Liver (tissue), 9 donors: ENCODE results near the gene SYTL3. TPM values are rescaled to one million over a fixed set of nuclear protein-coding genes. Genes with fewer than 3 reads are reported as not detected.

ENCODE experiments used
- DNase-seq: peaks from one replicate; pipeline ENCODE4 v3.0.0-alpha.2; 2017; ENCODE audit warnings: low spot score
- H3K27ac ChIP-seq, 2 donors: one replicate each; pipeline ENCODE4 v1.7.0; 2013; ENCODE audit warnings: inconsistent platforms in 2 of 2, low read length in 2 of 2, control low read depth in 1 of 2, low read depth in 1 of 2, mild to moderate bottlenecking in 1 of 2
- H3K27me3 ChIP-seq, 4 donors: one replicate each; pipeline versions ENCODE4 v1.6.1 to v1.7.0; 2013; ENCODE audit warnings: low read length in 3 of 4, inconsistent platforms in 1 of 4, mild to moderate bottlenecking in 1 of 4, moderate library complexity in 1 of 4; ENCODE audit not compliant: control insufficient read depth in 4 of 4, insufficient read depth in 4 of 4
- H3K36me3 ChIP-seq, 4 donors: one replicate each; pipeline versions ENCODE4 v1.6.1 to v1.7.0; 2013; ENCODE audit warnings: low read length in 3 of 4, mild to moderate bottlenecking in 3 of 4, low read depth in 1 of 4, moderate library complexity in 1 of 4; ENCODE audit not compliant: control insufficient read depth in 4 of 4, insufficient read depth in 3 of 4
- H3K4me1 ChIP-seq, 4 donors: one replicate each; pipeline versions ENCODE4 v1.6.1 to v1.7.0; 2013; ENCODE audit warnings: low read length in 3 of 4, mild to moderate bottlenecking in 3 of 4, moderate library complexity in 1 of 4; ENCODE audit not compliant: control insufficient read depth in 4 of 4, insufficient read depth in 4 of 4
- H3K4me3 ChIP-seq, 3 donors: one replicate each; pipeline versions ENCODE4 v1.6.1 to v1.7.0; 2013; ENCODE audit warnings: low read length in 3 of 3, control low read depth in 1 of 3, low read depth in 1 of 3, mild to moderate bottlenecking in 1 of 3
- H3K9ac ChIP-seq, 2 donors: one replicate each; pipeline ENCODE4 v1.7.0; 2013; ENCODE audit warnings: low read length in 2 of 2, mild to moderate bottlenecking in 2 of 2, moderate library complexity in 2 of 2, control low read depth in 1 of 2, low read depth in 1 of 2
- H3K9me3 ChIP-seq, 4 donors: one replicate each; pipeline versions ENCODE4 v1.6.1 to v1.7.0; 2013; ENCODE audit warnings: low read length in 3 of 4; ENCODE audit not compliant: control insufficient read depth in 4 of 4
- ATF3 ChIP-seq: IDR thresholded peaks from 2 replicates; pipeline ENCODE4 v1.6.1; 2016; ENCODE audit warnings: antibody characterized with exemption
- EGR1 ChIP-seq, 2 donors: IDR thresholded peaks; 2 replicates each; pipeline ENCODE4 v1.6.1; 2016 to 2018; ENCODE audit warnings: antibody characterized with exemption in 2 of 2, low read depth in 2 of 2
- FOXA1 ChIP-seq: IDR thresholded peaks from 2 replicates; pipeline ENCODE4 v1.6.1; 2016; ENCODE audit warnings: antibody characterized with exemption
- HNF4A ChIP-seq, 2 donors: conservative IDR thresholded peaks; 2 replicates each; pipeline ENCODE4 v1.6.1; 2016; ENCODE audit warnings: antibody characterized with exemption in 2 of 2, mild to moderate bottlenecking in 2 of 2
- HNF4G ChIP-seq: IDR thresholded peaks from 2 replicates; pipeline ENCODE4 v1.6.1; 2016; ENCODE audit warnings: antibody characterized with exemption
- JUND ChIP-seq, 2 donors: IDR thresholded peaks; 2 replicates each; pipeline ENCODE4 v1.6.1; 2016; ENCODE audit warnings: antibody characterized with exemption in 2 of 2
- NR2F2 ChIP-seq: IDR thresholded peaks from 2 replicates; pipeline ENCODE4 v1.6.1; 2016; ENCODE audit warnings: antibody characterized with exemption
- RAD21 ChIP-seq, 2 donors: IDR thresholded peaks; 2 replicates each; pipeline ENCODE4 v1.6.1; 2016; ENCODE audit warnings: antibody characterized with exemption in 2 of 2, mild to moderate bottlenecking in 2 of 2
- RXRA ChIP-seq, 2 donors: IDR thresholded peaks; 2 replicates each; pipeline ENCODE4 v1.6.1; 2017 to 2018; ENCODE audit warnings: antibody characterized with exemption in 2 of 2, mild to moderate bottlenecking in 1 of 2
- SP1 ChIP-seq: IDR thresholded peaks from 2 replicates; pipeline ENCODE4 v1.6.1; 2018; ENCODE audit warnings: antibody characterized with exemption, mild to moderate bottlenecking
- TAF1 ChIP-seq: conservative IDR thresholded peaks from 2 replicates; pipeline ENCODE4 v1.6.1; 2016; ENCODE audit warnings: antibody characterized with exemption, mild to moderate bottlenecking
- WGBS: extraction: QIAGEN DNeasy Blood & Tissue Kit; methylation state at CpG from one replicate; pipeline ENCODE4 v1.1.7; 2013; 5-methylcytosine and 5-hydroxymethylcytosine counted together
- polyA plus RNA-seq, 2 donors: library from polyadenylated mRNA; stranded (reverse) in 1 of 2; unstranded in 1 of 2; fragments of 200-250 nt in 1 of 2; fragments of >200 nt in 1 of 2; fragmentation: Nextera tagmentation in 1 of 2; extraction: Ambion mirVana in 1 of 2; gene quantifications; one replicate each; pipeline versions ENCODE4 v1.2.1 to v1.2.3, GENCODE V29; 2013 to 2015
- total RNA-seq, 2 donors: library from RNA; depleted of rRNA; stranded (reverse); fragments of >200 nt; gene quantifications; one replicate each; pipeline ENCODE4 v1.2.3, GENCODE V29; 2014
- TF ChIP-seq, protein P1 (sequence below): IDR thresholded peaks from 2 replicates; pipeline ENCODE4 v1.6.1; 2016; ENCODE audit warnings: antibody characterized with exemption
- TF ChIP-seq, protein P2 (sequence below): fragments of 150-350 bp; IDR thresholded peaks from 2 replicates; pipeline ENCODE4 v1.5.1; 2017; ENCODE audit warnings: improper control_type of control experiment, low read depth, low read length; ENCODE audit not compliant: missing input control
- donor health status: healthy.
- donor health status: healthy.
- donor health status: healthy.
- donor health status: healthy.
- donor health status: healthy.

SYTL3 gene
- total and polyA plus RNA-seq, 4 donors = 0.28 to 1.7 (median 0.51) TPM

- WGBS = 96% methylated on average over 25 of the region's 25 CpGs
Measured at GRCh38 chr6:158624684-158625682, 24.9 kb upstream of the SYTL3 start.

DNA sequence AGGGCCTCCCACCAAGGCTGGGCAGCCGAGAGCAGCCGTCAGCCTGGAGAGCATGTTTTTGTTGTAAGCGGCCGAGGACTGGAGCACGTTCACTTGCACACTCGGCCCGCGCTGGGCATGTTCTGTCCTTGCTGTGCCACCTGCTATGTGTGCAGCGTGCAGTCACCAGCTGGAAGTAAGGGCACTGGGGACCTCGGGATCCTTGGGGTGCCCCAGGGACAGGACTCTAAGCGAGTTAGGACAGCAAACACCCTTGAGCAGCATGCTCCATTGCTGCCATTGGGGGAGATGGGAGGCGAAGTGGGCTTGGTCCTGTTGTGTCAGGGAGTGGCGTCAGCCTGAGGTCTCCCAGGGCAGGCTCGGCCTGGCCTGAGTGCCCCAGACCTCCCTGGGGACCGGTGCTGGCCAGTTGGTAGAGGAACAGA is 24.0 kb upstream of the SYTL3 start:
- WGBS = 96% methylated on average over 15 of the region's 15 CpGs
- peak; percentile 28 for DNase-seq
- Histone ChIP-seq H3K9me3 (no peaks in the 10 kb centered on the region), H3K36me3 (peaks cover 0 to 15% (median 12%) of the 10 kb centered on the region in 4 donors), H3K4me3 (no peak overlapping the region), H3K4me1 (peaks cover 0 to 9% (median 2%) of the 10 kb centered on the region in 4 donors), H3K9ac (no peak overlapping the region), H3K27me3 (no peaks in the 10 kb centered on the region), H3K27ac (no peak overlapping the region)
- TF ChIP-seq HNF4G (no peak), FOXA1 (no peak), HNF4A (conservative IDR thresholded peaks at IDR 0.05) (no peak)
- TF ChIP-seq, protein P1, sequence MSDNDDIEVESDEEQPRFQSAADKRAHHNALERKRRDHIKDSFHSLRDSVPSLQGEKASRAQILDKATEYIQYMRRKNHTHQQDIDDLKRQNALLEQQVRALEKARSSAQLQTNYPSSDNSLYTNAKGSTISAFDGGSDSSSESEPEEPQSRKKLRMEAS = no peak

More at GRCh38 chr6:158624684-158625682, 24.9 kb upstream of the SYTL3 start:
- Histone ChIP-seq H3K9ac (no peak overlapping the region), H3K4me3 (no peak overlapping the region), H3K27me3 (no peaks in the 10 kb centered on the region), H3K9me3 (no peaks in the 10 kb centered on the region), H3K36me3 (peaks cover 0 to 15% (median 13%) of the 10 kb centered on the region in 4 donors), H3K27ac (no peak overlapping the region), H3K4me1 (peaks cover 0 to 6% (median 0%) of the 10 kb centered on the region in 4 donors)
- peak; percentile 29 for DNase-seq
- TF ChIP-seq RXRA (IDR thresholded peaks at IDR 0.05) (no peak), TAF1 (no peak), HNF4A (conservative IDR thresholded peaks at IDR 0.05) (no peak), RAD21 (IDR thresholded peaks at IDR 0.05) (no peak), SP1 (no peak), NR2F2 (no peak), JUND (IDR thresholded peaks at IDR 0.05) (no peak), HNF4G (no peak), FOXA1 (no peak), ATF3 (no peak)

DNA sequence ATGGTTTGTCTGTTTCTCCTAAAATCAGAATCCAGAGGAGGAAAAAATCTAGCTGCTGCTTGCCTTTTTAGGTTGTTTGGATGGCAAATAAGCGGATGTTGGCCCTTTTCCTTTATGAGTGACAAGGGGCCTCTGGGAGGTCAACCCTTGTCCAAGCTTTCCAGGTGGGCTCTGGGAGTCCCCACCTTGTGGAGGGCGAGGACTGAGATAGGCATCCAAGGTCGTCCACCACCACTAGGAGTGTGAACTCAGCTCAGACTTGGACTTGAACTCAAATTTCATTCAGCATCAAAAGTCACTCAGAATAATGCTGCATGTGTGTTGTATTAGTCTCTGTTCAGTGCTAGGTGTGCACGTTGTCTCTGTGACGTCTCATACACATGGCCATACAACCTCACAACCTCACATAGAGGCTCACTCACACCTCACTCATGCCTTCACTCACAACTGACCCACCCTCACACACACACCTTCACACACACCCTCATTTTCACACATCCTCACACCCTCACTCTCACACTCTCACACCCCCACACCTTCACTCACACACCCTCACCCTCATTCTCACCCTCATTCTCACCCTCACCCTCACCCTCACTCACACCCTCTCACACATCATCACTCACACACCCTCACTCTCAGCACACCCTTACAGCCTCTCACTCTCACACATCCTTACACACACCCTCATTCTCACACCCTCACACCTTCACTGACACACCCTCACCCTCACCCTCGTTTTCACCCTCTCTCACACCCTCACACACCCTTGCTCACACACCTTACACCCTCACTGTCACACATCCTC is 23.3 kb upstream of the SYTL3 start:
- H3K27me3 ChIP-seq = no peaks in the 10 kb centered on the region
- H3K36me3 ChIP-seq = peaks cover 0 to 15% (median 11%) of the 10 kb centered on the region in 4 donors
- no peak for TF ChIP-seq EGR1 (IDR thresholded peaks at IDR 0.05; ENCODE audit: low read depth in 2 of 2)
- no peak for TF ChIP-seq ATF3
- TF ChIP-seq, protein P2, sequence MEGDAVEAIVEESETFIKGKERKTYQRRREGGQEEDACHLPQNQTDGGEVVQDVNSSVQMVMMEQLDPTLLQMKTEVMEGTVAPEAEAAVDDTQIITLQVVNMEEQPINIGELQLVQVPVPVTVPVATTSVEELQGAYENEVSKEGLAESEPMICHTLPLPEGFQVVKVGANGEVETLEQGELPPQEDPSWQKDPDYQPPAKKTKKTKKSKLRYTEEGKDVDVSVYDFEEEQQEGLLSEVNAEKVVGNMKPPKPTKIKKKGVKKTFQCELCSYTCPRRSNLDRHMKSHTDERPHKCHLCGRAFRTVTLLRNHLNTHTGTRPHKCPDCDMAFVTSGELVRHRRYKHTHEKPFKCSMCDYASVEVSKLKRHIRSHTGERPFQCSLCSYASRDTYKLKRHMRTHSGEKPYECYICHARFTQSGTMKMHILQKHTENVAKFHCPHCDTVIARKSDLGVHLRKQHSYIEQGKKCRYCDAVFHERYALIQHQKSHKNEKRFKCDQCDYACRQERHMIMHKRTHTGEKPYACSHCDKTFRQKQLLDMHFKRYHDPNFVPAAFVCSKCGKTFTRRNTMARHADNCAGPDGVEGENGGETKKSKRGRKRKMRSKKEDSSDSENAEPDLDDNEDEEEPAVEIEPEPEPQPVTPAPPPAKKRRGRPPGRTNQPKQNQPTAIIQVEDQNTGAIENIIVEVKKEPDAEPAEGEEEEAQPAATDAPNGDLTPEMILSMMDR = no peak
- TF ChIP-seq RAD21 (IDR thresholded peaks at IDR 0.05) = no peak
- TF ChIP-seq HNF4G = no peak
- no peaks in the 10 kb centered on the region for H3K9me3 ChIP-seq
- H3K9ac ChIP-seq = no peak overlapping the region
- H3K27ac ChIP-seq = no peak overlapping the region
- H3K4me1 ChIP-seq = peaks cover 0 to 15% (median 5%) of the 10 kb centered on the region in 4 donors
- H3K4me3 ChIP-seq = no peak overlapping the region
- DNase-seq = peak; percentile 10
- WGBS = 89% methylated on average over 6 of the region's 6 CpGs
